GM18519 (cell line): ENCODE measurements around the gene UBE2J1.
"Not testable (repeated sequence)": the region's sequence is repeated elsewhere in the genome, so short reads cannot be mapped to it uniquely, and the experiment has no call there.

Experiments
- ATAC-seq: cut with Tn5 transposase; IDR thresholded peaks from one replicate; pipeline ENCODE4 v1.9.1; 2021; ENCODE audit warnings: mild to moderate bottlenecking, moderate library complexity; ENCODE audit not compliant: unreplicated experiment, low FRiP score

UBE2J1 gene

GRCh38 chr6:89295116-89295515 is 57.4 kb downstream of the UBE2J1 start:
- ATAC-seq = not testable (repeated sequence)

DNA sequence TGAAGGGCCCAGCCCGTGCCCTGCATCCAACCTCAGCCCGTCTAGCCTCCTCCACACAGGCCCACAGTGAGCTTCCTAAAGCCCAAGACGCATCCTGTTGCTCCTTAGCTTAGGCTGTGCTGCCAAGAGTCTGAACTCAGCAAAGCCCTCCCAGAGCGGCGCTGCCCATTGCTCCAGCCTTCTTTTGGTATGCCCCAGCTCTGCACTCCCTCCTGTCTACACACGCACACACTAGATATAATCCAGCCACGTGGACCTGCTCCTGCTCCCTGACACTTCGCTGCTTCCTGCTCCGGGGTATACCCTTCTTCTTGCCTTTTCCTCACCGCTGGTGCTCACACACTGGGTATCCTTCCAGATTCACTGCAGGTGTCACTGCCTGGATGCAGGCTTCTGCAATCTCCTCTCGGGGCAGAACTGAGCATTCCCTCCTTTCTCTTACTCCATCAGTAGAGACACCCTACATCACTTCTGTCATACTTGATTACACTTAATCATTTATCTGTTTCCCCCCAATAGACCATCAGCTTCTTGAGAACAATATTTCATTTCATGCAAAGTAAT is 61.2 kb downstream of the UBE2J1 start:
- ATAC-seq = no peak

- no peak for ATAC-seq
Observed at GRCh38 chr6:89290401-89291155, 61.9 kb downstream of the UBE2J1 start.

- no peak for ATAC-seq
Observed at GRCh38 chr6:89289710-89290109, 62.8 kb downstream of the UBE2J1 start.

GRCh38 chr6:89287351-89288028 is 65.0 kb downstream of the UBE2J1 start:
- ATAC-seq = no peak

- no peak for ATAC-seq
Observed at GRCh38 chr6:89286516-89286915, 66.0 kb downstream of the UBE2J1 start.

DNA sequence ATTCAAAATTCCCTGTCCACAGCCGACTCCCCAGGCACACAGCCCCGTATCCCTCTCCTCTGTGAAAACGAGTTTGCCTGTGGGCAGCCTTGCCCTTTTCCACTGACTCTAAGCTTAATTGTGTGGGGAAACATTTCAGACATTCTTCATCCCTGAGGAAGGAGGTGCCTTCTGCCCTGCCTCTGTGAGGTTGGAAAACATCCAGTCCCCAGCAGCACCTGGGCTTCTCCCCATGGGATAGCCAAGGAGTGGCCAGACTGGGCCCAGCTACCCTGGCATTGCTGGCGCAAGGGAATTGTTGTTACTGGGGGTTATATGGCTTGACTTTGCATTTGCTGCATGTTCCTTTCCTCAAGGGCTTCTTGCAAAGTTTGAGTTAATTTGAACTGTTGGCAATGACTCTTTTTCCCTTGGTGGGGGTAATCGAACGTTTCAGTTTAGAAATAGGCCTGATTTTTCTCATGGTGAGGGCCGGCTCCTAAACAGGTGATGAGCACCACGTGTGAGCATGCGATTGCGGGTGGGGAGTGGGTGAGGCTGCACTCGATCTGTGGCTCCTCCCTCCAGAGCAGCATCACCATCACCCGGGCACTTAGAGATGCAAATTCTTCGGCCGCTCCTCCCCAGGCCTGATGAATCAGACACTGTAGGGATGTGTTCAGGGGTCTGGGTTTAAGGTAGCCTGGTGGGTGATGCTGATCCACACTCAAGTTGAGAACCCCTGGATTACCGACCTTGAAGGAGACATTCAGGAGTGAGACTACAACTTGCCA is 67.4 kb downstream of the UBE2J1 start:
- no peak for ATAC-seq

GRCh38 chr6:89284081-89284480 is 68.4 kb downstream of the UBE2J1 start:
- ATAC-seq = no peak

- no peak for ATAC-seq
Observed at GRCh38 chr6:89282749-89283148, 69.8 kb downstream of the UBE2J1 start.

DNA sequence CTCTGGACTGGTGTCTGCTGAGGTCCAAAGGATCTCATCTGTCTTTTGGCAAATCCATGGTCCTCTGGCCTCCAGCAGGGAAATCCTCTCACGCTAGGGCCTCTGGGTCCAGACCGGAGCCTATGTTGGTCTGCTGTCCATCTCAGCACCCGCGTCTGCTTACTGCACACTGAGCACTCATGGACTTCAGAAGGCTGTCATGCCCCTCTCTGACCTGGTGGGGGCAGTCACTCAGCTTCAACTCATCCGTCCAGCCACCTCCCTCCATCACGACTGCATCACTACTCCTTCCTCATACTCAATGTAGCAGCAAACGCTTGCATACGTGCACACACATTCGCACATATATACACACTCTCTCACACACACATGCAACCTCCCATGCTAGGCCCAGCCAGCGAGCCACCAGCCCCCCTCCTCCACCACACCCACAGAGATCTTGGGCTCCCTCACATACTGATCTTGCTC is 70.7 kb downstream of the UBE2J1 start:
- peak; percentile 86 for ATAC-seq

DNA sequence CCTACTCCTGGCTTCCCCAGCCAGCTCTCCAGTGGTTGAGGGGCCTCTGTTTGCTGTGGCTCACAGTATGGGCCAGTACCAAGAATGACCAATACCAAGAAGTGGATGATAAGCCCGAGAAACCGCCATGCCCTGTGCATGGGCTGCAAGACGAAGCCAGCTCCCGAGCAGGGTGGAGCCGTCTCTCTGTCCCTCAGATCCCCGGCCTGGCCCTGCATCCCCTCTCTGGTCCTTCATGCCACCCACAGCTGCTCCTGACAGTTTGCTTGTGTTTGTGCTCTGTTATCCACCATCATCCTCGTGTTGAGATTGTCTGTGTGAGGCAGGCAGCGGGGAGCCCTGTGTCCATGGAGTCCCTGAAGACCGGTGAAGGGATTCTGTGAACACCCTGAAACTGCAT is 73.6 kb downstream of the UBE2J1 start:
- ATAC-seq = no peak
